ENCODE measurements around the gene CRHR2. TPM values are rescaled to one million over a fixed set of nuclear protein-coding genes. Genes with fewer than 3 reads are reported as not detected.
A peak's percentile ranks its signal among the peaks of the same experiment; 100 is the strongest.

Gene CRHR2
- total and polyA plus RNA-seq, 5 donors, result 0.45 to 0.46 TPM; not detected in 3

- DNase-seq, result no peak
- no peak overlapping the region for H3K4me3 ChIP-seq (ENCODE audit: low read length)
- intact Hi-C loops (cut with DNase I), result no loop called here
- WGBS, result 90% methylated on average over 19 of the region's 19 CpGs
- no peak overlapping the region for H3K27ac ChIP-seq (ENCODE audit: low read length)
- no peaks in the 10 kb centered on the region for H3K4me1 ChIP-seq (ENCODE audit: control insufficient read depth, insufficient read depth, low read length)
- no peak for ATAC-seq
- no peaks in the 10 kb centered on the region for H3K27me3 ChIP-seq (ENCODE audit: control insufficient read depth, insufficient read depth)
- no peaks in the 10 kb centered on the region for H3K9me3 ChIP-seq (ENCODE audit: control insufficient read depth, low read length)
These were observed 29.3 kb downstream of the CRHR2 start for GRCh38 chr7:30652698-30653641.

DNA sequence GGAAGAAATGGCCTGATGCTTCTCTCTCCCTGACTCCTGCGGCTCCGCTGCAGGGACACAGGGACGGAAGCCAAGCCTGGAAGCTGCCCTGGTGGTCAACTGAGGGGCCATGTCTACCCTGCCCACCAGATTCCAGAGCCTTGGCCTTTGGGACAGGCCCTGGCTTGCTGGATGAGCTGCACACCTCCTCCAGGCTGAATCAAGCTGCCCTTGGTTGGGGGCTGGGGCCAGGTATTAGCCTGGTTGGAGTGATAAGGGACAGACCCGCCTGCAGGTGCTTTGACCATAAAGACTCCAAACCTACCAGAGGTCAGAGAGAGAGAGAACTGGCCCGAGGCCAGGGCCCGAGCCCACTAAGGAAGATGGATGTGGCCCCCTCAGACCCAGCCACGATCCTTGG lies 30.1 kb downstream of the CRHR2 start:
- WGBS, result 85% methylated on average over 7 of the region's 7 CpGs
- Histone ChIP-seq H3K4me3 (ENCODE audit: low read length) (no peak overlapping the region), H3K4me1 (ENCODE audit: control insufficient read depth, insufficient read depth, low read length) (no peaks in the 10 kb centered on the region), H3K9me3 (ENCODE audit: control insufficient read depth, low read length) (no peaks in the 10 kb centered on the region), H3K27me3 (ENCODE audit: control insufficient read depth, insufficient read depth) (no peaks in the 10 kb centered on the region), H3K27ac (ENCODE audit: low read length) (no peak overlapping the region)
- DNase-seq (peak in 1 of 3 donors; percentile 30), ATAC-seq (no peak)
- intact Hi-C loops (cut with DNase I), result no loop called here

GRCh38 chr7:30650421-30650808 lies 31.8 kb downstream of the CRHR2 start:
- 71% methylated on average over 7 of the region's 7 CpGs for WGBS

GRCh38 chr7:30649717-30650420 lies 32.4 kb downstream of the CRHR2 start:
- DNase-seq (no peak), ATAC-seq (no peak)
- no peaks in the 10 kb centered on the region for H3K27me3 ChIP-seq (ENCODE audit: control insufficient read depth, insufficient read depth)
- H3K4me3 ChIP-seq (ENCODE audit: low read length), result no peak overlapping the region
- 84% methylated on average over 13 of the region's 13 CpGs for WGBS
- no peaks in the 10 kb centered on the region for H3K4me1 ChIP-seq (ENCODE audit: control insufficient read depth, insufficient read depth, low read length)
- H3K9me3 ChIP-seq (ENCODE audit: control insufficient read depth, low read length), result no peaks in the 10 kb centered on the region
- no peak overlapping the region for H3K27ac ChIP-seq (ENCODE audit: low read length)
- intact Hi-C loops (cut with DNase I), result loop anchor here in 1 of 4 donors (10.0 kb wide), 1 partner anchor 85 kb away; no protein-coding TSS in a partner anchor

More at GRCh38 chr7:30650421-30650808, 31.8 kb downstream of the CRHR2 start:
- H3K27me3 ChIP-seq (ENCODE audit: control insufficient read depth, insufficient read depth), result no peaks in the 10 kb centered on the region
- no peaks in the 10 kb centered on the region for H3K4me1 ChIP-seq (ENCODE audit: control insufficient read depth, insufficient read depth, low read length)
- no peak overlapping the region for H3K27ac ChIP-seq (ENCODE audit: low read length)
- no peak for DNase-seq
- H3K4me3 ChIP-seq (ENCODE audit: low read length), result no peak overlapping the region
- ATAC-seq, result no peak
- H3K9me3 ChIP-seq (ENCODE audit: control insufficient read depth, low read length), result no peaks in the 10 kb centered on the region
- intact Hi-C loops (cut with DNase I), result no loop called here

- H3K27me3 ChIP-seq (ENCODE audit: control insufficient read depth, insufficient read depth), result no peaks in the 10 kb centered on the region
- no peak overlapping the region for H3K4me3 ChIP-seq (ENCODE audit: low read length)
- intact Hi-C loops (cut with DNase I), result loop anchor here in 1 of 4 donors (10.0 kb wide), 1 partner anchor 86 kb away; no protein-coding TSS in a partner anchor
- no peaks in the 10 kb centered on the region for H3K4me1 ChIP-seq (ENCODE audit: control insufficient read depth, insufficient read depth, low read length)
- ATAC-seq (no peak), DNase-seq (no peak)
- H3K27ac ChIP-seq (ENCODE audit: low read length), result no peak overlapping the region
- WGBS, result 87% methylated on average over 15 of the region's 15 CpGs
- H3K9me3 ChIP-seq (ENCODE audit: control insufficient read depth, low read length), result no peaks in the 10 kb centered on the region
These were observed 33.3 kb downstream of the CRHR2 start for GRCh38 chr7:30648744-30649540.

DNA sequence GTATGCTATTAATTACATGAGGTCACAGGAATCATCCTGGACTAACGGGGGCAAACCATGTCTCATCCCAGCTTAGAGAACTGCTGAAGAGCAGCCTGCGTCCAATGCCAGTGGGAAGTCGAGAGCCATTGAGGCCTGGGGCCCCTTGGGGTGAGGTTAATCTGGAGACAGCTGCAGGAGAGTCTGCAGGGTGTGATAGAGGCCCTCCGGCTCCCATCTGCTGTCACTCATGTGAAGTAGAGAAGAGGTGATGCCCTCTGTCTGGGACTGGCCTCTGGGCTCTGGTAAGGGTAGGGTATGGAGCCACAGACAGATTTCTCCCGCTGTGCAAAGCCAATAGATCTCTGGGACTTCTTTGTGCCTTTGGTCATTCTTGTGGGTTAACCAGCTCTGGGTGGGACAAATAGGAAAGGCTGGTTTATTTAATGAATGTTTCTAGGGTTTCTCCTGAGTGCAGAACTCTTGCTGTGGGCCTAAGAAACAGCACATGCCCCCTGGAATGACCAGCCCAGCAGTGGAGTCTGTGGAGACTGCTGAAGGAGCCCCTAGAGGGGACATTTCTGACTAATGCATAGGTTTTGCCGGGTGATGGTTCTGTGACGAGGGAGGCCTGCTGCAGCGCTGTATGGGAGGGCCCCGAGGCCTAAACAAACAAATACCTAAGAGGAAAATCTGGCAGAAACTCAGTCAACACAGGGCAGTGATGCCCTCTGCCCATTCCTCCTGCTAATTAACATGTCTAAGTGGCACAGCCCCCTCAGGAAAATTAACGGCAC lies 34.5 kb downstream of the CRHR2 start:
- ATAC-seq, result no peak
- 84% methylated on average over 10 of the region's 10 CpGs for WGBS
- Histone ChIP-seq H3K9me3 (ENCODE audit: control insufficient read depth, low read length) (no peaks in the 10 kb centered on the region), H3K4me1 (ENCODE audit: control insufficient read depth, insufficient read depth, low read length) (no peaks in the 10 kb centered on the region), H3K4me3 (ENCODE audit: low read length) (no peak overlapping the region), H3K27ac (ENCODE audit: low read length) (no peak overlapping the region), H3K27me3 (ENCODE audit: control insufficient read depth, insufficient read depth) (no peaks in the 10 kb centered on the region)
- DNase-seq, result no peak
- intact Hi-C loops (cut with DNase I), result loop anchor here in 1 of 4 donors (10.0 kb wide), 1 partner anchor 87 kb away; no protein-coding TSS in a partner anchor

GRCh38 chr7:30646154-30646553 lies 36.1 kb downstream of the CRHR2 start:
- 90% methylated on average over 12 of the region's 12 CpGs for WGBS
- ATAC-seq (no peak), DNase-seq (no peak)
- H3K9me3 ChIP-seq (ENCODE audit: control insufficient read depth, low read length), result no peaks in the 10 kb centered on the region
- no peak overlapping the region for H3K27ac ChIP-seq (ENCODE audit: low read length)
- H3K27me3 ChIP-seq (ENCODE audit: control insufficient read depth, insufficient read depth), result no peaks in the 10 kb centered on the region
- intact Hi-C loops (cut with DNase I), result loop anchor here in 1 of 4 donors (10.0 kb wide), 1 partner anchor 89 kb away; no protein-coding TSS in a partner anchor
- no peak overlapping the region for H3K4me3 ChIP-seq (ENCODE audit: low read length)
- no peaks in the 10 kb centered on the region for H3K4me1 ChIP-seq (ENCODE audit: control insufficient read depth, insufficient read depth, low read length)

- no peak overlapping the region for H3K27ac ChIP-seq (ENCODE audit: low read length)
- no peaks in the 10 kb centered on the region for H3K4me1 ChIP-seq (ENCODE audit: control insufficient read depth, insufficient read depth, low read length)
- H3K27me3 ChIP-seq (ENCODE audit: control insufficient read depth, insufficient read depth), result no peaks in the 10 kb centered on the region
- 86% methylated on average over 3 of the region's 3 CpGs for WGBS
- H3K9me3 ChIP-seq (ENCODE audit: control insufficient read depth, low read length), result no peaks in the 10 kb centered on the region
- DNase-seq, result no peak
- intact Hi-C loops (cut with DNase I), result loop anchor here in 1 of 4 donors (10.0 kb wide), 1 partner anchor 89 kb away; no protein-coding TSS in a partner anchor
- no peak for ATAC-seq
- H3K4me3 ChIP-seq (ENCODE audit: low read length), result no peak overlapping the region
These were observed 36.6 kb downstream of the CRHR2 start for GRCh38 chr7:30645661-30646060.

DNA sequence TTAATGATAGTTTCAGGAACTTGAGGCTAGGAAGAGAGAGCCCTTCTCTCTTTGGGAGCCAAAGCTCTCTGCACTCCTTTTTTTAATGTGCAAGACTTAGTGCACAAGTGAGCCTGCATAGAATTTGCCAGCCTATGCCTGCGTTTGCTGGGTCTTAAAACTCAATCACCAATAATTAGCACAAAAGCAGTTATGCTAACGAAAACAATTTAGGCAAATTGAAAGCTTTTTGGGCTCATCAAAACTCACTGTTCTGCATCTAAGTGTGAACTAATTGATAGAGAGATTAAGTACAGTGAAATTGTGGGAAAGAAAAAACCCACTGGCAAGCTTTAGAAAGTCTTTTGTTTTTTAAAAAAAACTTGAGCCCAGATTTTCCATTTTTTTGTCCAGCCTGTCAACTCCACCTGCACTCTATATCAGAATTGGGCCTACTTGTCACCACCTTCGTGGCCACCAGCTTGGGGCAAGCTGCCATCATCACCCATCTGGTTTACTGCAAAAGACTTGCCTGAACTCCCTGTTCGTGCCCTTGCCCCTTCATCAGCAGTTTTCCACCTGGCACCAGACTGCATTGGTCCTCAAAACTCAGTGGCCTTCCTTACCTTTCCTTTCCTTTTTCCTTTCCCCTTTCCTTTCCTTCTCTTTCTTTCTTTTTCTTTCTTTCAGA lies 37.8 kb downstream of the CRHR2 start:
- Histone ChIP-seq H3K4me1 (ENCODE audit: control insufficient read depth, insufficient read depth, low read length) (no peaks in the 10 kb centered on the region), H3K9me3 (ENCODE audit: control insufficient read depth, low read length) (no peaks in the 10 kb centered on the region), H3K27ac (ENCODE audit: low read length) (no peak overlapping the region), H3K27me3 (ENCODE audit: control insufficient read depth, insufficient read depth) (no peaks in the 10 kb centered on the region), H3K4me3 (ENCODE audit: low read length) (no peak overlapping the region)
- intact Hi-C loops (cut with DNase I), result loop anchor here in 1 of 4 donors (10.0 kb wide), 1 partner anchor 90 kb away; no protein-coding TSS in a partner anchor
- 89% methylated on average over 4 of the region's 4 CpGs for WGBS
- ATAC-seq, result no peak
- no peak for DNase-seq
